SK-N-SH (cell line): ENCODE measurements around the gene MAPK4. TPM values are rescaled to one million over a fixed set of nuclear protein-coding genes. Genes with fewer than 3 reads are reported as not detected.

Source experiments
- CTCF ChIA-PET: fragments of 300-600, 350-600 bp; formaldehyde crosslinking; extraction: SDS; loops from one replicate; lab custom pipeline; 2021; lab: Yijun Ruan, JAX
- POLR2A ChIA-PET: fragments of 350-600 bp; sonication (Branson Sonifier 250); formaldehyde crosslinking; extraction: SDS; loops from one replicate; lab custom pipeline; 2020; ENCODE audit warnings: antibody characterized with exemption, inconsistent platforms; lab: Yijun Ruan, JAX
- DNase-seq: peaks from one replicate; pipeline ENCODE4 v3.0.0; 2012
- H2AFZ ChIP-seq: fragments of 200-600 bp; sonication (generic); 2 replicates; pipeline ENCODE4 v1.8.1; 2016; ENCODE audit warnings: antibody characterized with exemption, mild to moderate bottlenecking, low read depth
- H3F3A ChIP-seq: fragments of 200-600 bp; sonication (generic); replicated peaks from 2 replicates; pipeline ENCODE3; 2016; ENCODE audit warnings: antibody characterized with exemption, mild to moderate bottlenecking; ENCODE audit not compliant: insufficient read depth
- H3K27ac ChIP-seq, 2 experiments: fragments of 200-500 bp in 1 of 2; fragments of 200-600 bp in 1 of 2; sonication (Bioruptor generic) in 1 of 2; sonication (generic), shearing (Covaris generic) in 1 of 2; 2 replicates each; pipeline versions ENCODE4 v1.5.1 to v1.6.1; 2014 to 2016; ENCODE audit warnings: low read depth in 2 of 2, inconsistent platforms in 1 of 2, low read length in 1 of 2, mild to moderate bottlenecking in 1 of 2, mixed read lengths in 1 of 2
- H3K27me3 ChIP-seq: fragments of 200-600 bp; sonication (generic), shearing (Covaris generic); 2 replicates; pipeline ENCODE4 v1.6.1; 2016; ENCODE audit warnings: mixed run types; ENCODE audit not compliant: insufficient read depth
- H3K36me3 ChIP-seq, 2 experiments: fragments of 200-500 bp in 1 of 2; fragments of 200-600 bp in 1 of 2; sonication (Bioruptor generic) in 1 of 2; sonication (generic) in 1 of 2; replicated peaks in 1 of 2; 2 replicates each; pipeline versions ENCODE3 to v1.5.1; 2014 to 2016; ENCODE audit warnings: low read length in 1 of 2, mild to moderate bottlenecking in 1 of 2; ENCODE audit not compliant: insufficient read depth in 2 of 2, control insufficient read depth in 1 of 2
- H3K4me1 ChIP-seq, 2 experiments: fragments of 200-500 bp in 1 of 2; fragments of 200-600 bp in 1 of 2; sonication (Bioruptor generic) in 1 of 2; sonication (generic), shearing (Covaris generic) in 1 of 2; 2 replicates each; pipeline versions ENCODE4 v1.5.1 to v1.6.1; 2014 to 2016; ENCODE audit warnings: low read depth in 1 of 2, low read length in 1 of 2, mixed run types in 1 of 2; ENCODE audit not compliant: insufficient read depth in 2 of 2, control insufficient read depth in 1 of 2
- H3K4me2 ChIP-seq: fragments of 200-600 bp; sonication (generic), shearing (Covaris generic); 2 replicates; pipeline ENCODE4 v1.6.1; 2017; ENCODE audit warnings: mixed run types
- H3K4me3 ChIP-seq, 2 experiments: fragments of 200-500 bp in 1 of 2; fragments of 200-600 bp in 1 of 2; sonication (Bioruptor generic) in 1 of 2; sonication (generic), shearing (Covaris generic) in 1 of 2; 2 replicates each; pipeline versions ENCODE4 v1.5.1 to v1.8.1; 2014 to 2016; ENCODE audit warnings: low read depth in 2 of 2, inconsistent platforms in 1 of 2, low read length in 1 of 2, mild to moderate bottlenecking in 1 of 2, mixed read lengths in 1 of 2, moderate library complexity in 1 of 2
- H3K79me2 ChIP-seq: fragments of 200-600 bp; sonication (generic); 2 replicates; pipeline ENCODE4 v1.8.1; 2017; ENCODE audit warnings: mild to moderate bottlenecking; ENCODE audit not compliant: insufficient read depth
- H3K9ac ChIP-seq: fragments of 200-600 bp; sonication (generic); 2 replicates; pipeline ENCODE4 v1.6.1; 2017; ENCODE audit warnings: mixed run types
- H3K9me2 ChIP-seq: fragments of 200-600 bp; sonication (generic); 2 replicates; pipeline ENCODE4 v1.6.1; 2017; ENCODE audit warnings: mixed run types
- H3K9me3 ChIP-seq: fragments of 200-600 bp; sonication (generic); 2 replicates; pipeline ENCODE4 v1.6.1; 2017; ENCODE audit warnings: mixed run types, mild to moderate bottlenecking, moderate library complexity
- H4K20me1 ChIP-seq: fragments of 200-600 bp; sonication (generic); 2 replicates; pipeline ENCODE4 v1.6.1; 2017; ENCODE audit warnings: mild to moderate bottlenecking, mixed run types; ENCODE audit not compliant: insufficient read depth
- GATA2 ChIP-seq: sonication (generic); formaldehyde crosslinking; IDR thresholded peaks from 2 replicates; pipeline ENCODE4 v1.5.0; 2020; ENCODE audit warnings: mild to moderate bottlenecking, missing genetic modification reagents
- MEF2A ChIP-seq: IDR thresholded peaks from 2 replicates; pipeline ENCODE4 v1.4.0; 2012; ENCODE audit warnings: low read depth, borderline replicate concordance
- MXI1 ChIP-seq: IDR thresholded peaks from 2 replicates; pipeline ENCODE4 v1.6.1; 2012; ENCODE audit warnings: mild to moderate bottlenecking, low read depth, low read length, improper control_type of control experiment
- NFIC ChIP-seq: IDR thresholded peaks from 2 replicates; pipeline ENCODE4 v1.4.0; 2012; ENCODE audit warnings: borderline replicate concordance
- NRF1 ChIP-seq: IDR thresholded peaks from 2 replicates; pipeline ENCODE4 v1.6.1; 2012; ENCODE audit warnings: low read depth, mild to moderate bottlenecking, low read length
- PBX3 ChIP-seq: IDR thresholded peaks from 2 replicates; pipeline ENCODE4; 2012
- POLR2AphosphoS5 ChIP-seq: IDR thresholded peaks from 2 replicates; pipeline ENCODE4 v1.6.1; 2012; ENCODE audit warnings: low read depth, low read length
- REST ChIP-seq: IDR thresholded peaks from 2 replicates; pipeline ENCODE4 v1.6.1; 2012; ENCODE audit warnings: mild to moderate bottlenecking, low read depth, low read length, moderate library complexity
- RFX5 ChIP-seq: IDR thresholded peaks from 2 replicates; pipeline ENCODE4 v1.6.1; 2012; ENCODE audit warnings: mild to moderate bottlenecking, improper control_type of control experiment, low read length
- SMC3 ChIP-seq: IDR thresholded peaks from 2 replicates; pipeline ENCODE4 v1.6.1; 2012; ENCODE audit warnings: low read depth, low read length, improper control_type of control experiment
- USF2 ChIP-seq: fragments of 150-350 bp; IDR thresholded peaks from 2 replicates; pipeline ENCODE4 v1.6.1; 2017; ENCODE audit warnings: antibody characterized with exemption, low read length, low read depth, borderline replicate concordance
- ZBTB33 ChIP-seq: IDR thresholded peaks from 2 replicates; pipeline ENCODE4 v1.4.0; 2012; ENCODE audit warnings: low read depth, borderline replicate concordance
- WGBS: methylation state at CpG from one replicate; pipeline ENCODE4 v1.1.6; 2017; ENCODE audit warnings: low lambda C conversion rate; 5-methylcytosine and 5-hydroxymethylcytosine counted together
- polyA plus RNA-seq, 3 experiments: library from polyadenylated mRNA; depleted of rRNA; stranded (reverse); fragments of >200 nt; gene quantifications; 2 replicates each; pipeline ENCODE4 v1.2.3, GENCODE V29; 2012

MAPK4 gene
- polyA plus RNA-seq, 1 of the 3 experiments (the other 2 are of a cell fraction): 0.02 TPM

- TF ChIP-seq REST: no peak
- no peak for TF ChIP-seq RFX5
- TF ChIP-seq GATA2 (CRISPR knock-in tag): no peak
- TF ChIP-seq USF2: no peak
- TF ChIP-seq PBX3: no peak
- TF ChIP-seq, all 33 proteins: peak for 0
These were observed 151.5 kb downstream of the MAPK4 start (continued) for GRCh38 chr18:50711386-50711785.

GRCh38 chr18:50715919-50716318 lies 156.0 kb downstream of the MAPK4 start:
- POLR2A ChIA-PET: no interaction called here
- H3F3A ChIP-seq: no peaks in the 10 kb centered on the region
- CTCF ChIA-PET: no interaction called here
- no peaks in the 10 kb centered on the region for H3K79me2 ChIP-seq
- no peak overlapping the region for H3K27ac ChIP-seq
- no peak overlapping the region for H3K9ac ChIP-seq
- H3K4me3 ChIP-seq: no peak overlapping the region
- 47% methylated on average over 7 of the region's 7 CpGs for WGBS
- no peak overlapping the region for H3K4me2 ChIP-seq
- H3K27me3 ChIP-seq: no peaks in the 10 kb centered on the region
- TF ChIP-seq NFIC: no peak
- no peak for TF ChIP-seq MXI1
- no peak for TF ChIP-seq ZBTB33
- TF ChIP-seq SMC3: no peak
- no peak for TF ChIP-seq MEF2A
- no peak for TF ChIP-seq POLR2AphosphoS5
- TF ChIP-seq NRF1: no peak
- TF ChIP-seq, all 33 proteins: peak for 0
- Histone ChIP-seq H3K4me1 (no peaks in the 10 kb centered on the region; a peak in 1 of 4 replicates), H4K20me1 (no peaks in the 10 kb centered on the region), H3K9me2 (no peaks in the 10 kb centered on the region), H2AFZ (no peak overlapping the region), H3K9me3 (no peaks in the 10 kb centered on the region), H3K36me3 (no peaks in the 10 kb centered on the region)
- no peak for DNase-seq
